Measurements from ENCODE around the gene CFAP91. TPM values are rescaled to one million over a fixed set of nuclear protein-coding genes. Genes with fewer than 3 reads are reported as not detected.

Gene CFAP91
- total and polyA plus RNA-seq, 2 experiments from 2014 or later, result 2.4 to 3.7 TPM

DNA sequence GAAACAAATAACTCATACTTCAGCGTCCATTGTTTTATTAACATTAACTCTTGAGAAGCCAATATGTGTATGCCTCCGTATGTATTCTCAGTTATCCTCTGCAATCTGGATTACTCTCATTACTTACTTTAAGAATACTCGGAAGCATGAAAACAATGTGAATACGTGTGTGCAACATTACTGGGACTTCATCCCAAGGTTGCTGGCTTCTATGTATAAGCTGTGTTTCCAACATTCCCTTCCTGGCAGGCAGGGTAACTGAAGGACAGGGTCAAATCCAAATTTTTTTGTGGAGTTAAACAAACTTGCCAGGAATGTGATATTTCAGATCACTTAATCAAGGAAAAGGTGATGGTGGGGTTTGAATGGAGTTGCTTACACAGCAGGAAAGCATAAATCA is 44.5 kb downstream of the CFAP91 start (continued):
- TF ChIP-seq, protein P1, sequence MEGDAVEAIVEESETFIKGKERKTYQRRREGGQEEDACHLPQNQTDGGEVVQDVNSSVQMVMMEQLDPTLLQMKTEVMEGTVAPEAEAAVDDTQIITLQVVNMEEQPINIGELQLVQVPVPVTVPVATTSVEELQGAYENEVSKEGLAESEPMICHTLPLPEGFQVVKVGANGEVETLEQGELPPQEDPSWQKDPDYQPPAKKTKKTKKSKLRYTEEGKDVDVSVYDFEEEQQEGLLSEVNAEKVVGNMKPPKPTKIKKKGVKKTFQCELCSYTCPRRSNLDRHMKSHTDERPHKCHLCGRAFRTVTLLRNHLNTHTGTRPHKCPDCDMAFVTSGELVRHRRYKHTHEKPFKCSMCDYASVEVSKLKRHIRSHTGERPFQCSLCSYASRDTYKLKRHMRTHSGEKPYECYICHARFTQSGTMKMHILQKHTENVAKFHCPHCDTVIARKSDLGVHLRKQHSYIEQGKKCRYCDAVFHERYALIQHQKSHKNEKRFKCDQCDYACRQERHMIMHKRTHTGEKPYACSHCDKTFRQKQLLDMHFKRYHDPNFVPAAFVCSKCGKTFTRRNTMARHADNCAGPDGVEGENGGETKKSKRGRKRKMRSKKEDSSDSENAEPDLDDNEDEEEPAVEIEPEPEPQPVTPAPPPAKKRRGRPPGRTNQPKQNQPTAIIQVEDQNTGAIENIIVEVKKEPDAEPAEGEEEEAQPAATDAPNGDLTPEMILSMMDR (conservative IDR thresholded peaks at IDR 0.05; ENCODE audit: low read depth in 2 of 2), result no peak

GRCh38 chr3:119748991-119749390 is 46.2 kb downstream of the CFAP91 start:
- Histone ChIP-seq H3K79me2 (replicated peaks; ENCODE audit: insufficient read depth) (no peaks in the 10 kb centered on the region), H3F3A (replicated peaks; ENCODE audit: low read depth) (no peaks in the 10 kb centered on the region), H3K9me2 (ENCODE audit: insufficient read depth) (no peaks in the 10 kb centered on the region), H3K36me3 (ENCODE audit: insufficient read depth) (no peaks in the 10 kb centered on the region), H3K27me3 (ENCODE audit: insufficient read depth) (no peaks in the 10 kb centered on the region), H2AFZ (no peak overlapping the region), H3K4me2 (no peak overlapping the region), H3K4me3 (no peak overlapping the region), H4K20me1 (replicated peaks; ENCODE audit: insufficient read depth) (no peaks in the 10 kb centered on the region), H3K27ac (ENCODE audit: low read depth) (no peak overlapping the region), H3K4me1 (ENCODE audit: insufficient read depth) (no peaks in the 10 kb centered on the region)
- Mint-ChIP-seq H3K4me1 (no peaks in the 10 kb centered on the region), H3K27ac (no peak overlapping the region), H3K27me3 (ENCODE audit: insufficient read depth, low read depth, poor library complexity) (peaks cover under 1% of the 10 kb centered on the region), H3K4me3 (no peak overlapping the region), H3K9me3 (peaks cover 2% of the 10 kb centered on the region; the same call in 1 of the 3 replicates), H3K36me3 (ENCODE audit: low read depth) (no peaks in the 10 kb centered on the region)
- ATAC-seq, result no peak
- DNase-seq (ENCODE audit: low spot score), result no peak
- TF ChIP-seq JUNB (IDR thresholded peaks at IDR 0.05; ENCODE audit: unreplicated experiment) (no peak), EZH2phosphoT487 (IDR thresholded peaks at IDR 0.05; ENCODE audit: unreplicated experiment) (no peak), CREB1 (CRISPR knock-in tag; IDR thresholded peaks at IDR 0.05; ENCODE audit: low read depth) (no peak), STAT1 (IDR thresholded peaks at IDR 0.05; ENCODE audit: unreplicated experiment) (no peak), NANOG (IDR thresholded peaks at IDR 0.05; ENCODE audit: borderline replicate concordance) (no peak)
- TF ChIP-seq, protein P2, sequence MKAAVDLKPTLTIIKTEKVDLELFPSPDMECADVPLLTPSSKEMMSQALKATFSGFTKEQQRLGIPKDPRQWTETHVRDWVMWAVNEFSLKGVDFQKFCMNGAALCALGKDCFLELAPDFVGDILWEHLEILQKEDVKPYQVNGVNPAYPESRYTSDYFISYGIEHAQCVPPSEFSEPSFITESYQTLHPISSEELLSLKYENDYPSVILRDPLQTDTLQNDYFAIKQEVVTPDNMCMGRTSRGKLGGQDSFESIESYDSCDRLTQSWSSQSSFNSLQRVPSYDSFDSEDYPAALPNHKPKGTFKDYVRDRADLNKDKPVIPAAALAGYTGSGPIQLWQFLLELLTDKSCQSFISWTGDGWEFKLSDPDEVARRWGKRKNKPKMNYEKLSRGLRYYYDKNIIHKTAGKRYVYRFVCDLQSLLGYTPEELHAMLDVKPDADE (IDR thresholded peaks at IDR 0.05), result no peak
- TF ChIP-seq, protein P3, sequence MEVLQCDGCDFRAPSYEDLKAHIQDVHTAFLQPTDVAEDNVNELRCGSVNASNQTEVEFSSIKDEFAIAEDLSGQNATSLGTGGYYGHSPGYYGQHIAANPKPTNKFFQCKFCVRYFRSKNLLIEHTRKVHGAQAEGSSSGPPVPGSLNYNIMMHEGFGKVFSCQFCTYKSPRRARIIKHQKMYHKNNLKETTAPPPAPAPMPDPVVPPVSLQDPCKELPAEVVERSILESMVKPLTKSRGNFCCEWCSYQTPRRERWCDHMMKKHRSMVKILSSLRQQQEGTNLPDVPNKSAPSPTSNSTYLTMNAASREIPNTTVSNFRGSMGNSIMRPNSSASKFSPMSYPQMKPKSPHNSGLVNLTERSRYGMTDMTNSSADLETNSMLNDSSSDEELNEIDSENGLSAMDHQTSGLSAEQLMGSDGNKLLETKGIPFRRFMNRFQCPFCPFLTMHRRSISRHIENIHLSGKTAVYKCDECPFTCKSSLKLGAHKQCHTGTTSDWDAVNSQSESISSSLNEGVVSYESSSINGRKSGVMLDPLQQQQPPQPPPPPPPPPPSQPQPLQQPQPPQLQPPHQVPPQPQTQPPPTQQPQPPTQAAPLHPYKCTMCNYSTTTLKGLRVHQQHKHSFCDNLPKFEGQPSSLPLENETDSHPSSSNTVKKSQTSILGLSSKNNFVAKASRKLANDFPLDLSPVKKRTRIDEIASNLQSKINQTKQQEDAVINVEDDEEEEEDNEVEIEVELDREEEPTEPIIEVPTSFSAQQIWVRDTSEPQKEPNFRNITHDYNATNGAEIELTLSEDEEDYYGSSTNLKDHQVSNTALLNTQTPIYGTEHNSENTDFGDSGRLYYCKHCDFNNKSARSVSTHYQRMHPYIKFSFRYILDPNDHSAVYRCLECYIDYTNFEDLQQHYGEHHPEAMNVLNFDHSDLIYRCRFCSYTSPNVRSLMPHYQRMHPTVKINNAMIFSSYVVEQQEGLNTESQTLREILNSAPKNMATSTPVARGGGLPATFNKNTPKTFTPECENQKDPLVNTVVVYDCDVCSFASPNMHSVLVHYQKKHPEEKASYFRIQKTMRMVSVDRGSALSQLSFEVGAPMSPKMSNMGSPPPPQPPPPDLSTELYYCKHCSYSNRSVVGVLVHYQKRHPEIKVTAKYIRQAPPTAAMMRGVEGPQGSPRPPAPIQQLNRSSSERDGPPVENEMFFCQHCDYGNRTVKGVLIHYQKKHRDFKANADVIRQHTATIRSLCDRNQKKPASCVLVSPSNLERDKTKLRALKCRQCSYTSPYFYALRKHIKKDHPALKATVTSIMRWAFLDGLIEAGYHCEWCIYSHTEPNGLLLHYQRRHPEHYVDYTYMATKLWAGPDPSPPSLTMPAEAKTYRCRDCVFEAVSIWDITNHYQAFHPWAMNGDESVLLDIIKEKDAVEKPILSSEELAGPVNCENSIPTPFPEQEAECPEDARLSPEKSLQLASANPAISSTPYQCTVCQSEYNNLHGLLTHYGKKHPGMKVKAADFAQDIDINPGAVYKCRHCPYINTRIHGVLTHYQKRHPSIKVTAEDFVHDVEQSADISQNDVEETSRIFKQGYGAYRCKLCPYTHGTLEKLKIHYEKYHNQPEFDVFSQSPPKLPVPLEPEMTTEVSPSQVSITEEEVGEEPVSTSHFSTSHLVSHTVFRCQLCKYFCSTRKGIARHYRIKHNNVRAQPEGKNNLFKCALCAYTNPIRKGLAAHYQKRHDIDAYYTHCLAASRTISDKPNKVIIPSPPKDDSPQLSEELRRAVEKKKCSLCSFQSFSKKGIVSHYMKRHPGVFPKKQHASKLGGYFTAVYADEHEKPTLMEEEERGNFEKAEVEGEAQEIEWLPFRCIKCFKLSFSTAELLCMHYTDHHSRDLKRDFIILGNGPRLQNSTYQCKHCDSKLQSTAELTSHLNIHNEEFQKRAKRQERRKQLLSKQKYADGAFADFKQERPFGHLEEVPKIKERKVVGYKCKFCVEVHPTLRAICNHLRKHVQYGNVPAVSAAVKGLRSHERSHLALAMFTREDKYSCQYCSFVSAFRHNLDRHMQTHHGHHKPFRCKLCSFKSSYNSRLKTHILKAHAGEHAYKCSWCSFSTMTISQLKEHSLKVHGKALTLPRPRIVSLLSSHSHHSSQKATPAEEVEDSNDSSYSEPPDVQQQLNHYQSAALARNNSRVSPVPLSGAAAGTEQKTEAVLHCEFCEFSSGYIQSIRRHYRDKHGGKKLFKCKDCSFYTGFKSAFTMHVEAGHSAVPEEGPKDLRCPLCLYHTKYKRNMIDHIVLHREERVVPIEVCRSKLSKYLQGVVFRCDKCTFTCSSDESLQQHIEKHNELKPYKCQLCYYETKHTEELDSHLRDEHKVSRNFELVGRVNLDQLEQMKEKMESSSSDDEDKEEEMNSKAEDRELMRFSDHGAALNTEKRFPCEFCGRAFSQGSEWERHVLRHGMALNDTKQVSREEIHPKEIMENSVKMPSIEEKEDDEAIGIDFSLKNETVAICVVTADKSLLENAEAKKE (CRISPR knock-in tag; IDR thresholded peaks at IDR 0.05), result no peak
- TF ChIP-seq, protein P1 (conservative IDR thresholded peaks at IDR 0.05; ENCODE audit: low read depth in 2 of 2), result no peak

Measured in GM23338 (cell line).